GM19455 (cell line): Measurements from ENCODE around the gene ITGB1BP1.
A peak's percentile ranks its signal among the peaks of the same experiment; 100 is the strongest.

Source experiments
- ATAC-seq: cut with Tn5 transposase; IDR thresholded peaks from one replicate; pipeline ENCODE4 v1.9.1; 2021; ENCODE audit not compliant: unreplicated experiment

ITGB1BP1 gene

DNA sequence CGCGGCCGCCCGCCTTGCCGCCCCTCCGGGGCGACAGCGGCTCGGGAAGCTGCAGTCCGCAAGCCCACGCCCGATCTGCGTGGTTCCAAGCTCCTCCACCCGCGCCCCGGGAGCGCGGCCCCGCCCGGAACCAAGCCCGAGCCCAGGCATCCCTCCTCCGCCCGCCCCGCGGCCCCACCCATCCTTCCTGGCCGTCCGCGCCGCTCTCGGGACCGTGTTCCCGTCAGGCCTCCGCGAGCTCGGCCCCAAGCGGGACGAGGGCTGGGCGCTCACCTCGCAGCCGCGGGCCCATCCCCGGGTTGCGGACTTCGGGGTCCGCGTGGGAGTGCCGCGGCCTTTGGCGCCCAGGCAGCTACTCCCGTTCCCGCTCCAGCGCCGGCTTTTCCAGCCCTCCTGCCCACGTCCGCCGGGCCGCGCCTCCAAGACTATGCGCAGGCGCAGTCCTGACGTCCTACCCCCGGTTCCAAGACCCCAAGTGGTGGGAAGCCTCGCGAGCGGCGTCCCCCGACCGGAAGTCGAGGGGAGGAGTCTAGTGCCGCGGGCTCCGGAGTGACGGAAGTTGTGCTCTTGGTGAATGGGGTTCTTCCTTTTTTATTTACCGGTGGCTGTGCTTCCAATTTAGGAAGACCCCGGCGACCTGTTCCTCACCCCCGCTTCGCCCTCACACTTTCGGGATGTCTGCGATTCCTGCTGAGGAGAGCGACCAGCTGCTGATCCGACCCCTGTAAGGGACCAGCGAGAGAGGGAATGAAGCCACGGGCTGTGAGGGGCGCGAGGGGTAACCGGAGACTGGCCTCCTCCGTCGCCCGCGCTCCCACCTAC lies at the start of gene ITGB1BP1, which contains the start of gene CPSF3:
Gene ITGB1BP1 (minus strand): TSS at position 429 of the 822 bp plus-strand sequence. CDS start 4,831 bp downstream, outside the sequence.
Gene CPSF3 (plus strand): TSS at position 555 of the 822 bp plus-strand sequence. CDS start 120 bp downstream, at position 675.
- peak; percentile 82 for ATAC-seq

- ATAC-seq: no peak
Measured at GRCh38 chr2:9472511-9472910, 49.2 kb upstream of the ITGB1BP1 start.

DNA sequence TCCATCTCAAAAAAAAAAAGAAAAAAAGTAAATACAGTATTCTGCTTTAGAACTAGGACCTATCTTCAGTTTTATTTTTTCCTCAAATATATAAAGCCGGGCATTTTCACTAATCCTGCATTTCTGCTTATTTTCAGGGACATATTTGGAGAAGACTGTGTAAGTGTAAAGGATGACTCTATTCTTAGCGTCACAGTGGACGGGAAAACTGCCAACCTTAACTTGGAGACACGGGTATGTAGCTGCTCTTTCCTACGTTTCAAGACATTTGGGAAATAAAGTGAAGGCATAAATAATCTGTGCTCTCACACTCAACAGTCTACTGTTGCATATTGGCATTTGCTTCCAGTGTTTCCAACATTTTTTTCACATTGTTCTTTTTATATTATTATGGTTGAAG lies 47.9 kb upstream of the ITGB1BP1 start:
- ATAC-seq: no peak

GRCh38 chr2:9467687-9468086 lies 44.4 kb upstream of the ITGB1BP1 start:
- ATAC-seq: no peak

DNA sequence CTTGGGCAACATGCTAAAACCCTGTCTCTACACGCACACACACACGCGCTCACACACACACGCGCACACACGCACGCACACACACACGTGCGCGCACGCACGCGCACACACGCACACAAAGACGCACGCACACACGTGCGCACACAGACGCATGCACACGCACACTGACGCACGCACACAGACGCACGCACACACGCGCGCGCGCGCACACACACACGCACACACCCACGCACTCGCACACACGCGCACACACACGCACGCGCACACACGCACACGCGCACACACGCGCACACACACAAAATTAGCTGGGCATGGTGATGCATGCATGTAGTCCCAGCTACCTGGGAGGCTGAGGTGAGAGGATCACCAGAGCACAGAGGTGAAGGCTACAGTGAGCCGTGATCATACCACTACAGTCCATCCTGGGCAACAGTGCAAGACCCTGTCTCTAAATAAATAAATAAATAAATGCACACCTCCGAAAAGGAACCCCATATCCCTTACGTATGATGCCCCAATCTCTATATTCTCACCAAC lies 42.9 kb upstream of the ITGB1BP1 start:
- ATAC-seq: no peak

DNA sequence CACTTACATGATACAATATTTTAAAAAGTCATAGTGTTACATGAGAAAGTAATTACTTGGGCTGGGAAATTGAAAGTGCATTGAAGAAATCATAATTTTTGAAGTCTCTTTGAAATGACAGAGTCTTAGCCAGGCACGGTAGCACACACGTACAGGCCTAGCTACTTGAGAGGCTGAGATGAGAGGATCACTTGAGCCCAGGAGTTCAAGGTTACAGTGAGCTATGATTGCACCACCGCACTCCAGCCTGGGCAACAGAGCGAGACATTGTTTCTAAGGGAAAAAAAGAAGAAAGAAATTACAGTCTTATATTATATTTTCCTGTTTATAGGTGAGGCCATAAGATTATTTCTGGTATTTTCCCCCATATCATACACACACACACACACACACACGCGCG lies 41.8 kb upstream of the ITGB1BP1 start:
- ATAC-seq: no peak

GRCh38 chr2:9463698-9464034 lies 40.3 kb upstream of the ITGB1BP1 start:
- ATAC-seq: peak; percentile 89

DNA sequence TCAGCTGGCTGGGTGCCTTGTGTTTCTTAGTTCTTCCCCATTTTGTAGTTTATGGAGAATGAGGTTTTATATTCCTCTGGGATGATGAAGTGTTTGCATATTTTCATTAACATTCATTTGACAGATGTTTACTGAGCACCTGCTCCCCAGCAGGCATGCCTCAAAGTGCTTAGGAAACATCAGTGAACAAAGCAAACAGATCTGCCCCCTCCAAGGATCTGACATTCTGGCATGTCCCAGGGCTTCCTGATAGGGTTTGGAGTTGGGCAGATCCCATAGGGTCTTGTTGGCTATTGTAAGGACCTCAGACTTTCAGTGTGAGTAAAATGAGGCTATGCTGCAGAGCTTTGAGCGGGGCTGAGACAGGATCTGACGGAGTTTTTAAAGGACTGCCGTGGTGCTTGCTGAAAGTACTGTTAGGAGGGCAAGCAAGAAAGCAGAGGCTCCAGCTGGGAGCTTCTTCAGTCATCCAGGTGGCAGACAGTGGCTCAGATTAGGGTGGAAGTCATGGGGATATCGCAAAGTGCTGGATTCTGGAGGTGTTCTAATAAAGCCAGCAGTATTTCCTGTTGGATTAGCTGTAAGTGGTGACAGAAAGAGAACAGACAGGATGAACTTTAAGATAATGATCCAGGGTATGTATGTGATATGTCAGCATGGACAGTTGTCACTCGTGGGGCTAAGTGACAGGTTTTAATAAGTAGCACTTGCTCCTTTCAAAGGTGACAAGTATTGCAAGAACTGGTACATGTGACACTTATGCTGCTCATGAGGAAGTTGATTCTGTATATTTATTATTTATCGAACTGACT lies 39.8 kb upstream of the ITGB1BP1 start:
- ATAC-seq: no peak

GRCh38 chr2:9462313-9462712 lies 39.0 kb upstream of the ITGB1BP1 start:
- ATAC-seq: no peak

DNA sequence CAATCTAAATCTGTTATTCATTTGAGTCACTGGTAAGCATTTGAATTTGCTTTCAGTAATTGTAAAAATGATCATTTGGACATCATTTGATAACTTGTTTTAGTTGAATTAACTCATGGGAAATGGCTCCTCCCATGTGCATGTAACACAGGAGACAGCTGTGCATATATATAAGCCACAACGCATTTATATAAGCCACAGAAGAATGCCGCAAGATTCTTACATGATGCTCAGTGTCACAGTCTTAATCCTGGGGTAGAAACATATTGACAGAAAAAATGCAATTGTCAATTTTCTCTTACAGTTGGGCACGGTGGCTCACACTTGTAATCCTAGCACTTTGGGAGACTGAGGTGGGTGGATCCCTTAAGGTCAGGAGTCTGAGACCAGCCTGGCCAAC lies 37.8 kb upstream of the ITGB1BP1 start:
- no peak for ATAC-seq

GRCh38 chr2:9460441-9461017 lies 37.2 kb upstream of the ITGB1BP1 start:
- no peak for ATAC-seq

DNA sequence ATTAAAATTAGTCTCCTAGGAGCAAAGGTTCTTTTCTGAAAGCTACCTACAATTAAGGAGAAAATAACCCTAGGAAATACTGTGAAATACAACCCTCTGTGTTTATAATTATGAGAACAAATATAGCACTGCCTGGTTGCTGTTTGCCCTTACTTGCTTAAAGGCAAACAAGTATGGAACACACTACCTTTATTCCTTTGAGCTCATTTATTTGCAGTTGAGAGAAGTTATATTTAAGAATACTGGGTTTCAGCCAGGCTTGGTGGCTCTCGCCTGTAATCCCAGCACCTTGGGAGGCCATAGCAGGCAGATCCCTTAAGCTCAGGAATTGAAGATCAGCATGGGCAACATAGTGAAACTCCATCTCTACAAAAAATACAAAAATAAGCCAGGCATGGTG lies 27.9 kb upstream of the ITGB1BP1 start:
- no peak for ATAC-seq

DNA sequence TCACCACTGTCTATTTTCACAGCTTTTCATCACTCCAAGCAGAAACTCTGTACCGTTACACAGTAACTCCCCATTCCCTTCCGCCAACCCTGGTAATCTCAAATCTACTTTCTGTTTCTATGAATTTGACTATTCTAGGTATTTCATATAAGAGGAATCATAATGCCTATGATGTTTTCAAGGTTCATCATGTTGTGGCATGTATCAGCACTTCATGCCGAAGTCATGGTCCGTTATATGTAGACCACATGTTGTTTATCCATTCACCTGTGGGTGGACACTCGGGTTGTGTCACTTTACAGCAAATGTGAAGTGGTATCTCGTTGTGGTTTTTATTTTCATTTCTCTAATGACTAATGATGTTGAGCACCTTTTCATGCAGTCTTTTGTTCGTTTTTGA lies 21.8 kb upstream of the ITGB1BP1 start:
- ATAC-seq: no peak

DNA sequence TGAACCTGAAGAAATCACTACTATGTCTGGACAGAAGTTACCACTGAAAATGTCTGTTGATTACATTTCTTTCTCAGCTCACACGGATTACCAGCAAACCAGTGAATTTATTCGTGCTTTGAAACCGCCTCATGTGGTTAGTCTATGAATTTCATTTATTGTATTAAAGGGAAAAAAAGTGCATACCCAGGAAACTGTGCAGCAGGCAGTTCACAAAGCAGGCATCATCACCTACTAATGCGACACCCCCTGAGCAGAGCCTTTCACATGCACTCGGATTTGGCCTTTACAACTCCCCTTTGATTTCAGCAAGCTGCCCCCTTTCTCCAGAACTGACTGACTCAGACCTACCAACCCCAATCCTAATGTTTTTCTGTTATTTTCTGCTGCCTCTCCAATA lies 20.2 kb upstream of the ITGB1BP1 start:
- ATAC-seq: no peak

DNA sequence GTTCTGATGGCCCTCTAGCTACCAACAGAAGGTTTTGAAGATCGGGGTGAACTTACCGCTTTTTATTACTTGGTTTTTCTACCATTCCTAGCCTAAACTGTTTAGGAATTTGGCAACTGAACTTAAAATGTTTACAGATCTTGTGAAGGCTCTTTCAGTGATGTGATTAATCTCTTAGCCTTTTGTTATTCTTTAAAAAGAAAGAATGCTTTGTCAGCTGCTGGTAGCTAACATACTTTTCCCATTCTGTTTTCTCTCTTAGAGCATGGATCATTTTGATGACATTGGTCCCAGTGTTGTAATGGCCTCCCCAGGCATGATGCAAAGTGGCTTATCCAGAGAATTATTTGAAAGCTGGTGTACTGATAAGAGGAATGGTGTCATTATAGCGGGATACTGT lies 18.2 kb upstream of the ITGB1BP1 start:
- no peak for ATAC-seq

DNA sequence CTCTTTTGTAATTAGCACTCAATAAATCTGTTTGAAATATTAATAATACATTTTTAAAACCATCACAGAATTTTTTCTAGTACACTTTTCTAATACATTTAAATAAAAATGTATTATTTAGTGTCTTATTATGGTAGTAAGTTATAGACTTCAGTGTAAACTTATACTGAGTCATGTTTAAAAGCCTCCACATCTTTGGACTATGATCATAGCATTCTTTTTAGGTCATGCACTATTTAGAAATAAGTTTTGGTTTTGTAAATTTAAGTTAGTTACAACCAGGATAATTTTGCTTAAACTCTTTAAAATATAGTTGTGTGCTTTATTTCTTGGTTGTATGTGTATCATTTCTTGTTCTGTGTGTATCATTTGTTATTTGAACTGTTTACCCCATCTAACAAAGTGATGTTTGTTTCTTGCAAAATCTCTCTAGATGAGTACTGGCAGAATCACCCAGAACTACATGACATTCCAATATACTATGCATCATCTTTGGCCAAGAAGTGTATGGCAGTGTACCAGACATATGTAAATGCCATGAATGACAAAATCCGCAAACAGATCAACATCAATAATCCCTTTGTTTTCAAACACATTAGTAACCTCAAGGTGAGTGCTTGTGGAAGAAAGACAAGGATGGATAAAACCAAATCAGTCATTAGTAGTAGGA lies 16.9 kb upstream of the ITGB1BP1 start:
- ATAC-seq: no peak

DNA sequence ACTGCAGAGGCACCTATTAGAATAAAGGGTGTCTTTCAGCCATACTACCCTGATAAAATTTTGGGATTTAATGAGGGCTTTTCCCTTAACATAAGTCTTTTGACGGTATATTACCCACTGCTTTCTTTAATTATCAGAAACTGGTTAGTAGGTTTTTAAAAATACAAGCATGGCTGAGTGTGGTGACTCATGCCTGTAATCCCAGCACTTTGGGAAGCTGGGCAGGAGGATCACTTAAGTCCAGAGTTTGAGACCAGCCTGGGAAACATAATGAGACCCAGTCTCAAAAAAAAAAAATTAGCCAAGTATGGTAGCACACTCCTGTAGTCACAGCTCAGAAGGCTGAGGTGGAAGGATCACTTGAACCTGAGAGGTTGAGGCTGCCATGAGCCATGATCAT lies 16.2 kb upstream of the ITGB1BP1 start:
- no peak for ATAC-seq

GRCh38 chr2:9434489-9434888 lies 11.2 kb upstream of the ITGB1BP1 start:
- no peak for ATAC-seq

- ATAC-seq: no peak
Measured at GRCh38 chr2:9430316-9431293, 7.3 kb upstream of the ITGB1BP1 start.
